Measurements from ENCODE around the gene FAM118B. TPM values are rescaled to one million over a fixed set of nuclear protein-coding genes. Genes with fewer than 3 reads are reported as not detected.
A peak's percentile ranks its signal among the peaks of the same experiment; 100 is the strongest.

The FAM118B gene
- total RNA-seq, 1 experiment from 2014 or later: 64.3 TPM

DNA sequence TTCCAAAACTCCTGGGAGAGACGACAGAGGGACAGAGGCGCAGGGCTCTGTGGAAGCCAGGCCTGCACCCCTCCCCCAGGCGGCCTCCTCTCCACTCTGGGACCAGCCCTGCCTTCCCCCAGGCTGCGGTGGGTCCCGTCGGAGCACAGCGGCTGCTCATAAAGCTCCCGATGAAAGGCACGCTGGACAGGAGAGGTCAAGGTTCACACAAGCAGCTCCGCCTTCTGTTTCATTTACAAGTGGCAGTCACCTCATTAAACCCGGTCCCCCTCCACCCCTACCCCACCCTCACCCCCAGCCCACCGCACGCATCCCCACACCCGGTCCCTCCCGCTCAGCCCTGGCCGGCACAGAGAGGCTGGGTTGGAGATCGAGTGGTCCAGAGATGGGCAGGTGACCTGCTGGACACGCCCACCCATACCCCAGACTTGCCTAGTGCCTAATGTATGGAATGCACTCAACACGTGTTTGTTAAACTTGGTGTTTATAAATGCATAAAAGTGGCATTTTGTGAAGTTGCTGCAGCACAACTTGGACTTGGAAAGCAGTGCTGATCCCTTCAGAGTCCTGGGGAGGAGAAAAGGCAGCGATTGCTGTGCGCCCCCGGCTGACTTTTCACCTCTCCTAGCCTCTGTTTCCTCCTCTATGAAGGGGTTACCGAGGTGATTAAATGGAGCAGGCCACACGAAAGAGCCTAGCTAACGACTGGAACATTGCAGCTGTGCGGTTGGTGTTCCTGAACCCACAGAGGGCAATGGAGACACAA lies 26.1 kb upstream of the FAM118B start:
- DNase-seq (ENCODE audit: low spot score): no peak
- in situ Hi-C loops (cut with HindIII; ENCODE audit: low sequenced_read_pairs): no loop called here

DNA sequence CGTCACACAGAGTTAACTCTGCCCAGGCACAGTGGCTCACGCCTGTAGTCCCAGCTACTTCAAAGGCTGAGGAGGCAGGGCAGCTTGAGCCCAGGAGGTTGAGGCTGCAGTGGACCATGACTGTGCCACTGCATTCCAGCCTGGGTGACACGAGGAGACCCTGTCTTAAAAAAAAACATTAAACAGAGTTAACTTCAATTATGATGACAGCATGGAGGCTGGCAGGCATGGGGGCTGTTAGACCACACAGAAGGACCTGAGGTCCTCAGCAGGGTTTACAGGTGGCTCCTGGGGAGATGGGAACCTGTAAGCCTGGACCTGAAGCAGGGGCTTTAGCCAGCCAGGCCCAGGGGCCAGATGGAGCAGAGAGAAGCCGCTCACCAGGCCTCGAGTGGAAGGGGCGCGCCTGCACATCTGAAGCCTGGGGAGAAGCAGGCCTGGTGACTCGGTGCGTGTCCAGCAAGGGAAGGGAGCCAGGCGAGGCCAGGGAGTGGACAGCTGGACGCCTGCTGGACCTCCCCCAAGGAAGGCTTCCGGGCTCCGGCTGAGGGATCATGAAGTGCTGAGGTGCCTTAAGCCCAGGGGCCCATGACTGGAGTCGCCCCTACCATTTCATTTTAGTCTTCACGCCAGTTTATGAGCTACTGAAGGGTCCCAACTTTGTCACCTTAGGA lies 25.4 kb upstream of the FAM118B start:
- in situ Hi-C loops (cut with HindIII; ENCODE audit: low sequenced_read_pairs): no loop called here
- DNase-seq (ENCODE audit: low spot score): no peak

DNA sequence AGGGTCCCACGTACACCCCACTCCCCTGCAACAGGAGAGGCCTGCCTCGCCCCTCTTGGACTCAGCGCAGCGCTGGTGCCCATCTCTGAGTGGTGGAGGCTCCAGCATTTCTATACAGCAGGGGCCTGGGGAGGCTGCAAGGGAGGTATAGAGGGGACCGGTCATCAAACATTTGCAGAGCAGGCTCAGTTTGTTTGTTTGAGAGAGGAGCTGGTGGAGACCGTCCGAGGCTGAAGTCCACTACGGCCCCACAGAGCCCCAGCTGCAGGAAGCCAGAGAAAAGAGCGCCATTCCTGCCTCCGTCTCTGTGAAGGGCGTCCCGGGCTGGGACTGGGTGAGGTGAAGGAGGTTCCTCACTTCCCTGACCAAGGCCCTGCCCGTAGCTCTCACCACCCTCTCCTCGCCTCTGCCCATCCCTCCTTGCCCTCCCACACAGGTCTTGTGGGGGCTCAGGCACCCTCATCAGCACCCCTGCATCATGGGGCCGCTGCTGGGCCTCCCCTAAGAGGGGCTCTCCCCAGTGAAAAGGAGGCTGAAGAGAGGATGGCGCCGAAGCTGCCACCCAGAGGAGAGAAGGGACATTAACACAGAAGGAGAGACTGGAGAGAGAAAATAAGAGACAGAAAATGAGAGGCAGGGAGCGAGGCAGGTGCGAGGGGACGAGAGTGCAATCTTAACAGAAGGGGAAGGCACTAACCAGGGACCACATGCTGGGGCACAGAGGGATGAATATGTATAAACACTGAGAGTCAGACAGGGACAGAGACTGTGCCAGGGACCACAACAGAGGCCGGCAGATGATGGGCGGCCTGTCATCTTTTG lies 24.7 kb upstream of the FAM118B start:
- DNase-seq (ENCODE audit: low spot score): peak; percentile 85
- in situ Hi-C loops (cut with HindIII; ENCODE audit: low sequenced_read_pairs): no loop called here

DNA sequence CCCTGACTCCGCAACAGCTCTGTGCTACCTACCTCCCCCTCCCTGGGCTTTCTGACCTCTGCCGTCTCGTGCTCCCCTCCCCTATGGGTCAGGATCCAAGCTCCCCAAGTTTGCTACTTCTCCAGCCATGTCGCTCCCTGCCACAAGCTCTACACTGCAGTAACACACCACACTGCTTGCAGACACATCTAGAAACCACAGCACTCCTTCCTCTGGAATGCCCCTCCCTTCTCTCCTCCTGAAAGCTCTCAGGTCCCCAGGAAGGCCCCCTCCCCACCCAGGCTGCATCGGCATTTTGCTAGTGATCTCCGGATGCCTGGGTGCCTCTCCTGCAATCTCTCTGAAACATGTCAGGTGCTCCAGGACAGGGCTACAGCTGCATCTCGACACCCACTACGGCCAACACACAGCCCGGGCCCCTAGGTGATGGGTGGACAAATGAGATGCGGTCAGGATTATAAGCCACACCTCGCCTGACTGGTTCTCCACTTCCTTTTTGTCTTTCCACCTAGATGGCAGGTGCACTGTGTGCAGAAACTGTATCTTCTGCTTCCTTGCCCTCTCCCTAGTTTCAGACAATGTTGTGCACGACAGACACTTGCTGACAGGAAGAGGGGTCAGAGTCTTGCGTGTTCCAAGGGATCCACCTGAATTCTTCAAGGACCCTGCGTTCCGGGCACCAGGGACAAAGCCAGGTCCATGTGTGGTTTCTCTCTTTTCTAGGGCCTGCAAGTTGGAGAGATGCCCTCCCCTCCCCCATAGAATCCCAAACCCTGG lies 23.1 kb upstream of the FAM118B start:
- in situ Hi-C loops (cut with HindIII; ENCODE audit: low sequenced_read_pairs): no loop called here
- no peak for DNase-seq (ENCODE audit: low spot score)

DNA sequence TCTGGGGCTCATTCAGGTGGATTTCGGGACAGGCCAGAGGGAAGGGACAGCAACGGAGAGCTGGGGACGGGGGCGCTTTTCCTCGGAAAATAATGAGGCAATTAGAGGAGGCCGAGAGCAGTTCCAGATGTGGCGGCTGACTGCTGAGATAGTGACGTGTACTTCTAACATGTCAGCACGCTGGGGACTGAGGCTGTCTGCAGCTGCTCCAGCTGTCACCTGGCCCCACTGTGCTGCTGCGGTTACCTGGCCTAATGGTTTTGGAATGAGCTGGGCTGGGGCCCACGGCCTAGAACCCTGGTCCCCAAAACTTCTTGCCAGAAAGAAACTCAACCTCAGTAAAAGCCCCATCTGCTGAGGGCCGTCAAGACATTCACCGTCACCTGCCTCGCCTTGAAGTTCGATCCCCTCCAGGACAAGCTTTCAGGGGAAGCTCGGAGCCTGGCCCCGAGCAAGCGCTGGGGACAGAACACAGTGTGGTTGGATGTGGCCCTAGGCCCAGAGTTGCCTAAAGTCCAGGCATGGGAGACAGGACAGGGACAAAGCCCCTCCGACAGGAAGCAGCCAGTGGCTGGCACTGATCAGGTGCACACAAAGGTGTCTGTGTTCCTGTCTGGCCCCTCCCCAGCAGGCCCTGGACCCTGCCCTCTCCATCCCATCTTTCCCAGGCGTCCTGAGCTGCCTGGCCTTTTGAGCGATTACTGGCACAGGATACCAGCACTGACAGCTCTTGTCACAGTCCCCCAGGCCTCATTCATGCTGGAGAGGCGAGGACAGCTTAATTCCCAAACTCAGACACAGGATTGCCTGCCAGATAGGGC lies 22.3 kb upstream of the FAM118B start:
- in situ Hi-C loops (cut with HindIII; ENCODE audit: low sequenced_read_pairs): no loop called here
- no peak for DNase-seq (ENCODE audit: low spot score)

DNA sequence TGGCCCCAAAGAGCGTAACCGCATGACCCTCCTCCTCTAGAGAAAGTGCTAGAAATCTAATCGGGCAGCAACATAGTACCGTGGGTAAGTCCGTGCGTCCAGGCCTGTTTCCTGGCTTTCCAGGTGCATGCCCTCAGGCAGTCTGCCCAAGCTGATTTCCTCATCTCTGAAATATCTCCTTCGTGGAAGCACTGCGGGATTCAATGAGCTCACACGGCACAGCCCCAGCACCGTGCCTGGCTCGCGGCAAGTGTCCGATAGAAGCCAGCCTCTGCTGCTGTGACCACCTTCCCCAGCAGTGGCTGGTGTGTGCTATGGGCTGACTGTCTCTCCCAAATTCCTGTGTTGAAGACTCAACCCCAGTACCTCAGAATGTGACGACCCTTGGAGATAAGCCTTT lies 20.8 kb upstream of the FAM118B start:
- in situ Hi-C loops (cut with HindIII; ENCODE audit: low sequenced_read_pairs): no loop called here
- no peak for DNase-seq (ENCODE audit: low spot score)

DNA sequence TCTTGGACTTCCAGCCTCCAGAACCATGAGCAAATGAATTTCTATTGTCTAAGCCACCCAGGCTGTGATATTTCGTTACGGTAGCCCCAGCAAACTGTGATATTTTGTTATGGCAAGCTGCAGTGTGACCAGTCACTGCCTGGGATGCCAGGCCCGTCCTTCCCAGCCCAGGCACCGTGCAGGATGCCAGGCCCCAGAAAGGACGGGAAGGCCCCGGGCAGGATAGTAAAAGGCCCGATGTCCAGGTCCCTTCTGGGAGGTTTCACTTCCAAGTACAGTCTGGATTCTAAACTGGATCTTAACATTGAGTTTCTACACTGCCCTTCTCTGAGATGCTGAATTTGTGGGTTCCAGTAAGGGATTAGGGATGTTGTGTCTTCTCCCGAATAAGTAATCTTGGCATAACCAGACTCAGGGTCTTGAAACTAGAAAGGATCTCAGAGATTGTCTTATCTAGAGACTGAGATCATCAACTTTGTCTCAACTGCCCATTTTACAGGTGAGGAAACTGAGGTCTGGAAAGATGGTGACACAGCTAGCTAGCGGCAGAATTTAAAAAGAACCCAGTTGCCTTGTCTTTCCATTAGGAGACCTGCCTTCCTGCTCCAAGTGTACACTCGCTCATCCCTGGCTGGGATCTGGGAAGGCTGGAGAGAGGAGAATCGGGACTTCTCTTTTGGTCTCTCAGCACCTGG lies 20.1 kb upstream of the FAM118B start:
- in situ Hi-C loops (cut with HindIII; ENCODE audit: low sequenced_read_pairs): no loop called here

DNA sequence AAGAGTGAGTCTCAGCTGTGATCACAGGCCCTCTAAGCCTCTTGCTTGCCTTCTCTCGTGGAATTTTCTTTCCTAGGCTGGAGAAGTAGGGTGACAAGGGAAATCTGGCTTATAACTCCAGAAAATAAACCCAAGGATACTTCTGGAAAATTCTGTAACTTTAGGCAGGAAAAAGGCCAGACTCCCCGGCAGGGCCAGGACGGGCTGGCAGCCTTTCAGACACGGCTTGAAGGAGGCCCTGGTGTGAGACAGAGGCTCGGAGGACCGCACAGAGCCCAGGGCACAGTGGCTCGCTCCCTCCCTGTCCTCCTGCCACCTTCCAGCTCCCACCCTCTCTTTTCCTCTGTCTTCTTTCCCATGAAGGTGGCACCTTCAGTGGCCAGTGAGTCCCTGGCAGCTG lies 19.2 kb upstream of the FAM118B start:
- DNase-seq (ENCODE audit: low spot score): no peak
- in situ Hi-C loops (cut with HindIII; ENCODE audit: low sequenced_read_pairs): no loop called here

More for the DNA sequence above, 20.1 kb upstream of the FAM118B start:
- no peak for DNase-seq (ENCODE audit: low spot score)

DNA sequence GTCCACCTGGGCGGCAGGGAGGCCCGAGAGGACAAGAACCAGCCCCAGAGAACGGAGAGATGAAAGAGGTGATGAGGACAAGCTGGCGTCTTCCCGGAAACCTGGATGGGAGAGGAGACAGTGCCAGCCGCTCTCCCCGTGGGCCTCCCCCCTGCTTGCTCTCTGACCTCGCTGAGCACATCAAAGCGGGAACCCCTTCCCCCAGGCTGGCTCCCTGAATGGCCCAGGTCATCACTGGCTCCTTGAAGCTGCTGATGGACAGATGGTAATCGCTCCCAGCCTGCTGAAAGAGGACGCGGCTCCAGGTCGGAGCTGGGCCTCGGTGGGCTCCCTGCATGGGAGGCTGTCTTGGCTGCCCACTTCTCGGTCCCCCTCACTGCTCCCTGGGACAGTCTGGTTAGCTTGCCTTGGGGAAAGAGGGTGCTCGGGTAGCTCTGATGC lies 18.5 kb upstream of the FAM118B start:
- in situ Hi-C loops (cut with HindIII; ENCODE audit: low sequenced_read_pairs): no loop called here

DNA sequence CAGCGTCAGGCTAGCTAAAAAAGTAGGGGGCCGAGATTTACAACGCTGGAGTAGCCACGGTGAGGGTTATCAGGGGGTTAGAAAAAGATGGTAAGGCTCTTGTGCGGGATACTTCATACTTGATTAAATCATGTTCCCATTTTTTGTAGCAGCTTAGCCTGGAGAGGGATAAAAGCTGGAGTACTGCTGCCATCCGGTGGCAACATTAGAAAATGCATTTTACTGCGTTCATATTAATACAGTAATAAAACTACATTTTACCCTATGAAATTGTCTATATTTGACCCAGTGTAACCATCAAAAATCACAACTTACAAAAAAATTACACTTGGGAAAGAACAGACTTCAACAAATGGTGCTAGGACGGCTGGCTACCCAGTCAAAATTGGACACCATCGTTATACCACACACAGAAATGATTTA lies 17.4 kb upstream of the FAM118B start:
- in situ Hi-C loops (cut with HindIII; ENCODE audit: low sequenced_read_pairs): no loop called here
- DNase-seq (ENCODE audit: low spot score): peak; percentile 80

More for the DNA sequence above, 18.5 kb upstream of the FAM118B start:
- no peak for DNase-seq (ENCODE audit: low spot score)

DNA sequence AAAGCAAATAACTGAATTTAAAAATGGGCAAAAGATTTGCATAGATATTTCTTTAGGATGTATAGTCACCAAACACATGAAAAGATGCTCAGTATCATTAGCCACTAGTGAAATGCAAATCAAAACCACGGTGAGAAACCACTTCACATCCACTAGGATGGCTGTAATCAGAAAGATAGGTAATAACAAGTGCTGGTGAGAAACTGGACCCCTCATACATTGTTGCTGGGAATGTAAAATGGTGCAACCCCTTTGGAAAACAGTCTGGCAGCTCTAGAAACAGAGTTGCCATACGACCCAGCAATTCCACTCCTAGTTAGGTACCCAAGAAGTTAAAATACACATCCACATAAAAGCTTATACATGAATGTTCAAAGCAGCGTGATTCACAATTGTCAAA lies 16.5 kb upstream of the FAM118B start:
- in situ Hi-C loops (cut with HindIII; ENCODE audit: low sequenced_read_pairs): no loop called here
- no peak for DNase-seq (ENCODE audit: low spot score)

DNA sequence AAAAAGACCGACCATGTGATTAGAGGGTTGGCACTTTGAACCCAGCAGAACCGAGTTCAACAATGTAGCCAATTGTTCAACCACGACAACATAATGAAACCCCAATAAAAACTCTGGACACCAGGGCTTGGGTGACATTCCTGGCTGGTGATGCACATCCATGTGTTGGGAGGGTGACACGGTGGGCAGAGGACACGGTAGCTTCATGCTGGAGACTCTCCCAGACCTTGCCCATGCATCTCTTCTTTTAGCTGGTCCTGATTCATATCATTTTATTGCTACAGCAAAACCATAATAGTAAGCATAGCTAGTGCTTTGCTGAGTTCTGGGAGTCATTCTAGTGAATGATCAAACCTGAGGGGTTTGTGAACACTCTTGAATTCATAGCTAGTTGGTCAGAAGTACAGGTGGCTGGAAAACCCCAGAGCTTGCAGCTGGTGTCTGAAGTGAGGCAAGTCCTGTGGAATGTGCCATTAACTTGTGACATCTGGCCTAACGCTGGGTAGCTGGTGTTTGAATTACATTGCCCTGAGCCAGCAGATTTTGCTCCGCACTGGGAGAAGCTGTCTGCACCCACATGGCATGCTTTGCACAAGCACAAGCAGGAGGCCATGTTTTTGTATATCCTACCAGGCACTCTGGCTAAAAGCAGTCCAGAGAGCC lies 14.2 kb upstream of the FAM118B start:
- in situ Hi-C loops (cut with HindIII; ENCODE audit: low sequenced_read_pairs): no loop called here
- DNase-seq (ENCODE audit: low spot score): no peak

DNA sequence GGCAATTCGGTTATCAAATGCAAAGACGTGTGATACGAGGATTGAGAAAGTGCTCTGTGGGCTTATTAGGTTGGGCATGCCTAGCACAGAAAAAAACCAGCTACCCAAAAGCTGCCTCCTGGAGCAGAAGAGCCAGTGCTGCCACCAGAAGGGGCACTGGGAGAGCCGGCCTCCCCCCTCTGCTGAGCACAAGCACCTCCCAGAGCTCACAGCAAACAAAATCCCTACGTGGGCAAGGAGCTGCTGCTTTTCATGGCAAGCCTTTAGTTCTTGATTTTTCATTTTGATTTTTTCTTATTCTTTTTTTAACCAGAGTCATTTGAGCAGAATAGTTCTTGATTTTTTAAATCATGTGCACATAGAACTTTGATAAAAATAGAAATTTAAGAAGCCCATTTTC lies 12.9 kb upstream of the FAM118B start:
- no peak for DNase-seq (ENCODE audit: low spot score)
- in situ Hi-C loops (cut with HindIII; ENCODE audit: low sequenced_read_pairs): no loop called here

DNA sequence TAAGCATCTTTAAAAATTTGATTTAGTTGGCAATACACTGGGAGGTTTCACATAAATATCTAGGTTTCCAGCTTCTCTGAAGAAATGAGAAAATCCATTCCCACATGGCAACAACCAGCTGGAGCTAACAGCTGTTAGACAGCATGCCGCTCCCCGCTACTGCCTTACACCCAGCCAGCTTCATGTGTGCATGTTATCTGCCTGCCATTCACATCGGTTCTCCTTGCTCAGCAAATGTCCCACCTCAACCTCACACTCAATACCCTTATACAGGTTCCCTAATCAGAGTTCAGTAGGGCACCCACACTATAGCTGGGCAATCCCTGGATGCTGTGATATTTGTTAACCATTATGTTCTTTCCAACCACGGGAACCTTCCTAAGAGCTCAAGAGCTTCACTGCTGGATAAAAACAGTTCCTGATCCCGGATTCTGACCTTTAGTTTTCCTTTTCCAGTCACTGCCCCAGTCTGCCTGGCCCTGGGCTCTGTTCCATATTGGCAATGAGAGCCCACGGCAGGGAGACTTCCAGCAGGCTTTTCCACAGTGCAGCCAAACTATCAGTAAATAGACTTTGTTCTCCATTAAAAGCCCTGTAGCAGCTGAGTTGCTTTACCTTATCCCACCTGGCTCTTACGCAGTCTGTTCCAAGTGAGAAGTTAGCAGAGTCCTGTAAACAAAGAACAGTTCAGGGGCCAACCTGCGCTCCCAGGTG lies 8.8 kb upstream of the FAM118B start:
- in situ Hi-C loops (cut with HindIII; ENCODE audit: low sequenced_read_pairs): loop anchor here (25.0 kb wide), 1 partner anchor 266 kb away; the partner anchor contains the start of gene VSIG10L2
- no peak for DNase-seq (ENCODE audit: low spot score)

DNA sequence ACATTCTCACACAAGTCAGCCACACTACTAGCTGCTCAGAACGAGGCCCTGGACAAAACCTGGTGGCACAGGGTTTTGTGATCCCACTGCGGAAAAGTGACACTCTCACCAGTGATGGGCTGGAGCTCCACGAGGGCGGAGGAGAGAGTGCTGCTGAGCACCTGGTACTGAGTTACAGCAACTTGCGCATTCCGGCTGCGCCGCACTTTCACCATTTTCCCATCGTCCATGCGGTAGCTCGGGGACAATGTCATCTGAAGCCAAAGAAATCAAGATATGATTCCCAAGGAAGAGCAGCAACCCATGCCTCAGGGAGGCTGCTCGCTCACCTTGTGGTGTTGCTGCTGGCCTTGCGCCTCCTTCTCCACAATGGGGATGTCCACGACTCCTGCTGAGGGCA lies 6.2 kb upstream of the FAM118B start:
- in situ Hi-C loops (cut with HindIII; ENCODE audit: low sequenced_read_pairs): loop anchor here (25.0 kb wide), 1 partner anchor 268 kb away; the partner anchor contains the start of gene VSIG10L2

DNA sequence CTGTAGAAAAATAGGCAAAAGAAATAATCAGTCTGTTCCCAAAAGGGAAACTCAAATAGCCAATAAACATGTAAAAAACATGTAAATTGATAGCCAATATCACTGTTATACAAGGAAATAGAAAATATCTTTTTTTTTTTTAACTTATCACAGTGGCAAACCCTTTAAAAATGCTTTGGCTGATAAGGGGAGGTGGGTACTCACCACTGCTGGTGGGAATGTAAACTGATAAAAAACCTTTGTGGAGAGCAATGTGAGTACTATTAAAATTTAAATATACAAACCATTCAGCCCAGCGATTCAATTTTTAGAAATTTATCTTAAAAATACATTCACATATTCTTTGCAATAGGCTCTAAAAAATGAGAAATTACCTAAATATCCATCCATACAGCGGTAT lies 3.7 kb upstream of the FAM118B start:
- DNase-seq (ENCODE audit: low spot score): no peak
- in situ Hi-C loops (cut with HindIII; ENCODE audit: low sequenced_read_pairs): loop anchor here (25.0 kb wide), 1 partner anchor 271 kb away; the partner anchor contains the start of gene VSIG10L2

More for the DNA sequence above, 6.2 kb upstream of the FAM118B start:
- no peak for DNase-seq (ENCODE audit: low spot score)

All from G401 (cell line).